ENCODE data around the gene ST6GAL1.

Gene ST6GAL1

DNA sequence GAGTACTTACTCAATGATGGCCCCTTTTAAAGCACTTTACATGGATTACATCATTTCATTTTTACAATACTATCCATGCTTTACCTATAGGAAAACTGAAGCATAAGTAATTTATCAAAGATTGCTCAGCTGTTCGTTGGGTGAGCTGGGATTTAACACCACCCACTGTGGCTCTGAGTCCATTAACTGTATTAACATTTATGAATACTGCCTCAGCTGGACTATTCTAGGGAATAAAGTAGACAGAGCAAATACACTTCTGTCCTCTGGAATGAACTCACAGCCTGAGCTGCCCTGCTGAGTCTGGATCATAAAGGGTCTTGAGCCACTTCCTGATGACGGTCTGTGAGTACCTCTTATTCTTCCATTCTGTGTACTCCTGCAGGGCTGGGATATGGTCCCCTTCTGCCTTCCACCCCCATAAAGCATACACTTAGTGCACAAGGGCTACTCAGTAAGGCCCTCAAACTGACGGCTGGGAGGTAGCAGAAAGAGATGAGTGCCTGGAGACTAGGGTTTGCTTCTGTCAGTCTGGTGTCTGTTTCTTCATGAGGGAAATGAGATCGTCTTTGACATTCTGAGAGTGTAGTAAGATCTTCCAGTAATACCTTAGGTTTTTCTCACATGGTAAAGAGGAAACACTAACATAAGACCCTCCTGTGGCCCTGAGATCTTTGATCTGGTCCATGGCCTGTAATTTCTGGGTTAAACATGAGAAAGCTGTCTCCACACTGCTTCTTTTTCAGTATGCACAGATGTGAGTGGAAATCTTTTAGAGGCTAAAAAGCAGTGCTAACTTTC, 12.6 kb upstream of the ST6GAL1 start:
- DNase-seq, result no peak

DNA sequence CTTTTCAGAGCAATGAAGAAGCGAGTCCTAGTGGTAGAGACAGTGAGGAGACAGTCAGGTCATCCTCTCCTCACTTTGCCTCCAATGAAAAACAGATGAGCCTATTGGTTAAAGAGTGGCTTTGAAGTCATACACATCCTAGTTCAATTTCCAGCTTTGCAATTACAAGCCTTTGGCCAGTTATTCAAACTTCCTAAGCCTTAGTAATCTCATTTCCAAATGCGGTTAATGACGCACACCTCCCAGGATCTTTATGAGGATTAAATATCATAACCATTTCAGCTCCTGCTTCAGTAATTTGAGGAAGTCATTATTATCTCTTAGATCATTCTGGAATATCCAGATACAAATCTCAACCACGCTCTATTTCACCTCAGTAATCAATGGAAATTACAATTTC, 10.0 kb upstream of the ST6GAL1 start:
- DNase-seq, result no peak

DNA sequence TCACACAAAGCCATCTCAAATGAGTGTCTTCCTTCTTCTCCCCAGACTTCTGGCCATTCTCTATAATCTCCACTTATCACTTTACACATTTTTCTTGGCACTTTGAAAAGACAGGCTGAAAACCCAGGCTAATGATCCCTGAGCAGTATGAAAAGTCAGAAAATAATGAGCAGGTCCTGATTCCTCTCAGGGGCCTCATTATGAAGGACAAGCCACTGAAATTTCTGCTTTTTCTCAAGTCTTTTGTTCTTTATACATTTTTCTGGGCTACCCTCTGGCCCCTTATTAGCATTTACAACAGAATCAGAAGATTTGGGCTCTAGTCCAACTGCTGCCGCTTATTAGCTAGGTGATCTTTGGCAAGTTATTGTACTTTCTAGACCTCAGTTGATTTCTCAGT, 9.5 kb upstream of the ST6GAL1 start:
- DNase-seq, result no peak

DNA sequence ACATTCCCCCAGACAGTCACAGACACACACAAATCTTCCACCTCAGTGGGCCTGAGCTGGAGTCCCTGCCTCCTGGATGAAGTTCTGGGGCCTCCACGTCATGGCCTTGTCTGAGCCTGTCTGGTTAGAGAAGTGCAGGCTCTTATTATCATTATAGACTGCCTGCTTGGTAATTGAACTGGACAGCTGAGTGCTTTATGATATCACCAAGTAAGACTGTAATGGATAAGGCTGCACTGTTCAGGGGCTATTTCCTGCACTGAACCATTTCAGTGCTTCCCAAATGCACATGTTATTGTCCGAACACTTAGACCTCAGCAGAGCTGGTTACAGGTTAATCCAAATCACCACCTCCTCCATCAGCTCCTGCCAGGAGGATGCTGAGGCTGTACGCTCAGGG, 8.7 kb upstream of the ST6GAL1 start:
- DNase-seq, result no peak

DNA sequence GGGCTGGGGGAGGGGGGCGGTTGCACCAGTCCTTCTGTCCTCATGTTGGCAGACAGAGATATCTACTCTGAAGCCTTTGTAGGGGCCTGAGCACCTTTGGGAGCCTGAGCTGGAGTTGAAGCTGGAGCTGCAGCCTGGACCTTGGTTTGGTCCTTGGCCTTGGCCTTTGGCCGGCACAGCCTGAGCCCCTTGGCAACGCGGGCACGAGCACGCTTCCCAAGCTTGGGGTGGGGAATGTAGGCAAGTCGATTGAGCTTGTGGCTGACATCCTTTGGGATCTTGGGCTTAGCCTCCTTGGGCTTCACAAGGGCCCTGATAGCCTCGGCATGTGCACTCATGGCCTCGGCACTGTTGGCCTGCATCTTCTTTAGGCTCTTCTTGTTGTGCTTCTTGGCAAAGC, 8.1 kb upstream of the ST6GAL1 start:
- DNase-seq, result no peak

DNA sequence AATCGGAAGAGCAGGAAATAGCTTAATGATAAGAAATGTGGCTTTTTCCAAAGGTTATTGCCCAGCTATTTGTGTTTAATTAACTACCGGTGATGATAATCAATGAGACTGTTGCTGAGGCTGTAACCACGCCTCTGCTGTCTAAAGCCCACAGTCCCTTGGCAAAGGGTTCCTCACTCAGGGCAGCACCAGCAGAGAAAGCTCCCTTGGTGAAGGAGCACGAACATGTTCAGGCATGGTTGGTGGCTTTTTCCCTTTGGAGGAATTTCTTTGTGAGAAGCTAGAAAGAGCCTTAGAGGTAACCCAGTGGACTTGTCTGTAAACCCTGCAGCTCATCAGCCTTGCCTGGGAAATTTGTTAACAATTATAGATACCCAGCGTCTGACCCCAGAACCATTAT, 7.5 kb upstream of the ST6GAL1 start:
- no peak for DNase-seq

DNA sequence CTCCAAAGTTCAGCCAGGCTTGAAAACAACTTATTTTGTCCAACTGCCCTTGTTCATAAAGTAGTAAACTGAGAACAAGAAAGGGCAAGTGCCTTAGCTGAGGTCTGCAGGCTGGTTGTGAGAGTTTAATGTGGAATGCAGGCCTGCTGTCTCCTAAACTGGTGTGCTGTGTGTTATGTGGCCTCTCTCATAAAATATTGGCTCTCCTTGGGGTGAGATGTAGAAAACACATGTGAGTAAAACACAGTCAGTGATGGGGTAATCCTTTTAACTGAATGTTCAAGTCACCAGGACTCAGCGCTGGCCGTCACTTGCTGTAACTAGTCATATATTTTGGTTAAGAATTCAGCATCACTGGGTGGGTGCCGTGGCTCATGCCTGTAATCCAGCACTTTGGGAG, 7.1 kb upstream of the ST6GAL1 start:
- no peak for DNase-seq

DNA sequence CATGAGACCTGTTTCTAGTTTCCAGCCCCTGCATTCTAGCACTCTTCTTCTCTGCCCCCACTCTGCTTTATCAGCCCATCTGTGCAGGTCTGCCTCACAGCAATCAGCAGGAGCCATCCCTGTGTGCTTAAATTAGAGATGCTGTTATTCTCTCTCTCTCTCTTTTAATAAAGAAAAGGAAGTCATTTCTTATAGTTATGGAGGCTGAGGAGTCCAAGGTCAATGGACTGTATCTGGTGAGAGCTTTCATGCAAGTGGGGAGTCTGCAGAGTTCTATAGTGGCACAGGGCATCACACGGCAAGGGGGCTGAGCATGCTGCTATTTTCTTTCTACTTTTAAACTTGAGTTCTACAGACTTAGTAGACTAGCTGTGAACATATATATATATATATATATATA, 4.5 kb upstream of the ST6GAL1 start:
- DNase-seq, result no peak

DNA sequence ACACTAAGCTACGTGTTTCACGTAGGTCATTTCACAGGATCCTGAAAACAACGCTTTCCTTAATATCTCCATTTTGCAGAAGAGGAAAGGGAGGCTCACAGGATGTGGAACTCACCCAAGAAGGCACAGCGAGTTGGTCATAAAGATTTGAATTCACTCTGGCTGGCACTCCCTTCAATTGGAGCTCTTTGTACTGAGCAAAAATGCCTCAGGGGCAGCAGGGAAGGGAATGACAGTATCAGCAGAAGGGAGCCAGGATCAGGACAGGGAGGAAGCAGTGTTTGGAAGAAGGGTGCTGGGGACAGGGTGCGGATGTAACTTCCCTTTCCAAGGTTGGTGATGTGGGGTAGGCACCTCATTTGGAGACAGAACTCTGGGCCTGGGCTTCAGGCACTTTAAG, 1.1 kb upstream of the ST6GAL1 start:
- no peak for DNase-seq

DNA sequence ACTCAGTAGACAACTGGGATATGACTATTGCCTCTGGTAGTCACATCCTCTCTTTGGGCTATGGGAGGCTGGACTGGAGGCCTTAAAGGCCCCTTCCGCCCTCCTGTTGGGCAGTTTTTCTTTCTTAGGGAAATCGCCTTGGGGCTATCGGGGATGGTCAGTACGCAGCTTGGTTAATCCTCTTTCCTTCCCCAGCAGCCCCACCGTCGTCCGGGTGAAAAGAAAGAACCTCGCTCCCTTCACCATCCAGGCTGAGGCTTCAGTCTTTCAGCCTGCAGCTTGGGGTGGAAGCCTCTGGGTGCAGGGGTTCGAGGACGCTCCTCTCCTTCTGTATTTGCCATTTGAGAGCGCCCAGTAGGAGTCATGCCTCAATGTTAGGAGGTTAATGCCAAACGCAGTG, 641 bp upstream of the ST6GAL1 start:
- DNase-seq, result no peak

DNA sequence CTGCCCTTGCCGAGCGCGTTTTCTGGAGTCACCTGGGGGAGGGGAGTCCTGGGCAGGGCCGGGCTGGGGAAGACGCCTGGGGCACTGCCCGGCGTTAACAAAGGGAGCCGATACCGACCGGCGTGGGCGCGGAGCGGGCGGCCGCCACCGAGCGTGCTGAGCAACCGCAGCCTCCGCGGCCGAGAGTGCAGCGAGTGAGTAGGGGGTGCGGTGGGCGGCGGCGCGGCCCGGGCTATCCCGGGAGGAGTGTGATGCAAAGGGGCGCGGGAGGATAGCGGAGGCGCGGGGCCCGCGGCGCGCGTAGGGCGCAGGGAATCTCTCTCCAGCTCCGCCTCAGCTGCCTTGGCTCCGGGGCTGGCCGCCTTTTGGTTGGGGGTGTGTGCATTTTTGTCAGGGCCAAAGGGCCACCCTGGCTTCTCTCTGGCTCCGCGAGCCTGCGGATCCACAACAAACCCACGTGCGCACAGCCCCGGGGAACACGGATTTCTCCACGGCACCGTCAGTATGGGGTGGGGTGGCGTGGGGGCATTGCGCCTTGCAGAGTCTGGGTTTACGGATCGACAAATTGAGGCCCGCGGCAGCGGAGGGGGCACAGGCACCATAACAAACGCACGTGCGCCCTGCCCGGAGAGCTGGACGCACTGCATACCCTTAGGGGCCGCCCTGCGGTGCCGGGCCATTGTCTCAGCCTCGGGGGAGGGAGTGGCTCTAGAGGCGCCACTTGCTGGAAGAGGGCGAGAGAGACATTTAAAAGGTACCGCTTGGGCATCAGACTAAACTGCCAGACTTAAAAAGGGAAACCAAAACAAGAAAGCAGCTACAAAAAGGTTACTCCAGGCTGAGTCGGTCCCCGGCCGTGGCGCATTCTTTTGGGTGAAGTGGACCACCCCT, 560 bp downstream of the ST6GAL1 start:
- DNase-seq, result peak; percentile 62

DNA sequence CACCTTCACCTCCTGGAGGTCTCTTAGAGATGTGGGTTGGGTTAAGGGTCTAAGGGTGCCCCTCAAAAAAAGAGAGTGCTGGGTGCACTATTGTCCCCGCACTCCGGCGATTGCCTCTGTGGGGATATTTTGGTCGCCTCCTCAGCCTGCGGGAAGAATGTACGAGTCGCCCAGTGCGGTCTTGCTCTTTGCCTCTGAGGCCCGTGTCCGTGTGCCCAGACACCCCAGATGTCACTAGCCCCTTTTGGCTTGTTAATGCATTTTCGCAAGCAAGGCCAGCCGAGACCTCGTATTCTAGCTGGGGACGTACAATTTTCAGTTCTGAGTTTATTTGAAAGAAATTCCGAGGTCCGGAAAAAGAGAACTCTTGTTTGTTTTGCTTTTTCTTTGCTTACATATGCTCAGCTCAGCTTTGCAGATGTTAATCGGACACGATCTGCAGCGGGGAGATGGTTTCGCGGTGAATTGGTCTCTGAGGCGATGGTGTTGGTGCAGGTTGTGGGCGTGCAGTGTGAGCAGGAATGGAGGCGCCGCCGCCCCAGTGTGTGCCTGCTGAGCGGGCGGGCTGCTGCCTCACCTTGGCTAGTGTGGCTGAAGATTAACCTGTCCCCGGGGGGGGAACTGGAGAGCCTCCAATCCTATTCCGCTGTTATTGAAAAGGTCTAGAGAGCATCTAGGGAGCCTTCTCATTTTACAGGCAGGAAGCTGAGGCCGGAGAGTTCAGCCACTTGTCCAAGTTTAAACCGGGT, 1.4 kb downstream of the ST6GAL1 start:
- DNase-seq, result peak; percentile 73

DNA sequence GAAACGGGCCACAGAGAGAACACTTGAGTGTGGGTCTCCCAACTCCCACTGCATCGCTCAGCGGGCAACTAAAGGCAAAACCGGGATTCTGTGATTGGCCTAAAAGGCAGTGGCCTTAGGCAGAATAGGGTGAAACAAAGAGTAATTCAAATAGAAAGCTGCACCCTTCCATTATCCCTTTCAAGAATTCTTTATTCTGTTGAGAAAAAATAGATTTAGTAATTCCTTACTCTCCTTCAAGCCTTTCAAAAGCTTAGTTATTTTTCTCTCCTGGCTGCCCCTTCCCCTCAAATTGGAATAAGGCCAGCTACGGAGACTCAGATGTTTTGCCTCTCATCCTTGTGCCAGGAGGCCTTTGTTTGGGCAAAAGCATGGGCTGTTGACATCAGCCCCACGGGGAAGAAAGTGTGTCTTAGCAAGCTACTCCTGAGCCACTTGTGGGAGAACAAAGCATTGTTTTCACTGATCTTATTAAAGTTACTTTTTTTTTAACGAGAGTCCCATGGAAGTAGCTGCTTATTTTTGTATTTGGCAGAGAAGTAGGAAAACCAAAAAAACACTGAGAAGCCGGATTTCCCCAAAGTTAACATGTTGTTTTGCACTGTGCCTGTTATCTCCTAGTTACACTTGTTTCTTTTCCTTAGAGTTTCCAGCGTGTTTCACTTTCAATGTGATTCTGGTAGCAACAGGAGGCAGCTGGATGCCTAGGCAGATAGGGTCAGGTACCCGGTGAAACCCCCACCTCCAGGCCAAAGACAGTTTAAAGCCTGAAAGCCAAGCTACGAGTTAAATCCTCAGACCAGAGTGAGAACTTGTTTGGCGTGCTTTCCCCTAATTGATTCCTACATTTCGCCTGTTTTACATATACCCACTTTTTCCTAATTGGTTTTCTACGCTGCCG, 2.2 kb downstream of the ST6GAL1 start:
- no peak for DNase-seq

DNA sequence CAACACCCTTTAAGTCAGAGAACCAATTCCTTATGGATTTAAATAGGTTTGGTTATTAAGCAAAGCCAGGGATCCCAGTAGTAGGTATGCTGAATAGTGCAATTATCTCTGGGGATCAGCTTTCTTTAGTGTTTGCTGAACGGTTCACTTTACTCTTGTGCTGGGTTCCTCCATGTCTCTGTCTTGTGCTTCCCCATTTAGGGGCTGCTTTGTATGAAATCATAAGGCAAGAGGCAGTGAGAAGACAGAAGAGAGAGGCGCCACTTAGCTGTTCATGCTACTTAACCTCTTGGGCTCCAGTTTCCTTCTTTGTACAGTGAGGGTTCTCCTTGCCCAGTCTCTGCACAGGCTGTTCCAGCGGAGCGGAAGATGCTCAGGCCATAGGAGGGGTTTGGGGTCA, 3.5 kb downstream of the ST6GAL1 start:
- DNase-seq, result no peak

DNA sequence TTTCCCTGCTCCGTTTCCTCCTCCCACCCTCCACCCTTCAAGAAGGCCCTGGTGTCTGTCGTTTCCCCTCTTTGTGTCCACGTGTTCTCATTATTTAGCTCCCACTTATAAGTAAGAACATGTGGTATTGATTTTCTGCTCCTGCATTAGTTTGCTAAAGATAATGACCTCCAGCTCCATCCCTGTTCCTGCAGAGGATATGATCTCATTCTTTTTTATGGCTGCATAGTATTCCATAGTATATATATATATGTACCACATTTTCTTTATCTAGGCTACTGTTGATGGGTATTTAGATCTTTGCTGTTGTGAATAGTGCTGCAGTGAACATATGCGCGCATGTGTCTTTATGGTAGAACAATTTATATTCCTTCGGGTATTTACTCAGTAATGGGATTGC, 4.8 kb downstream of the ST6GAL1 start:
- DNase-seq, result no peak

DNA sequence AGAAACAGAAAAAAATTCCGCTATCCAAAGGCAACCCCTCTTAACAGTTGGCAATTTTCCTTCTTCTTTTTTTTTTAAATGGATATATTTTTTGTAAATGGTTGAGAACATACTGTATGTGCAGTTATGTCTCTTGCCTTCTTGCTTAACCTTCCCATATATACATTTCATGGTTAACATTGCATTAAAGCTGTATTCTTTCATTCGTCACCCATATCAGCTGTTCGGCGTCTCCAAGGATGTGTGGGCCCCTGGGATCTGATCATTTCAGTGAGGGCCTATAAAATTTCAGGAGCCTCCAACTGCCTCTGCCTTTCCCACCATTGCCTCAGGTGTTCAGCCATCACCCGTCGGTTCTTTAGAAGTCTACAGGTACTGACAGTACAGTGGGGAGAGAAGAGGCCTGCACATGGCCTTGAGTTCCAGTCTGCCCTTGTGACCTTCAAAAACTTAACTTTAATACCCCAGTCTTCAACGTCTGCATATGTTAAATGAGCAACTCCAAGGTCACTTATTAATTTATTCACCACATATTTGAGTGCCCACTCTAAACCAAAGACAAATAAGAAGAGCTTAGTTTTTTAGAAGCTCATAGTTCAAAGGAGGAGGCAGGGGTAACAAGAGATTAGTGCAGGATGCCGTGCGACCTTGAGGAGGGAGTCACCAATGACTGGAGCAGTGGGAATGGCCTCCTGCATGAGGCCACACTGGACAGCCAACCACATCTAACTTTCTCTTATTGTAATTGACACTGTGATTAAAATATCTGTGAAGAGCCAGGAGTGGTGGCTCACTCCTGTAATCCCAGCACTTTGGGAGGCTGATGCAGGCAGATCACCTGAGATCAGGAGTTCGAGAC, 6.9 kb downstream of the ST6GAL1 start:
- no peak for DNase-seq

DNA sequence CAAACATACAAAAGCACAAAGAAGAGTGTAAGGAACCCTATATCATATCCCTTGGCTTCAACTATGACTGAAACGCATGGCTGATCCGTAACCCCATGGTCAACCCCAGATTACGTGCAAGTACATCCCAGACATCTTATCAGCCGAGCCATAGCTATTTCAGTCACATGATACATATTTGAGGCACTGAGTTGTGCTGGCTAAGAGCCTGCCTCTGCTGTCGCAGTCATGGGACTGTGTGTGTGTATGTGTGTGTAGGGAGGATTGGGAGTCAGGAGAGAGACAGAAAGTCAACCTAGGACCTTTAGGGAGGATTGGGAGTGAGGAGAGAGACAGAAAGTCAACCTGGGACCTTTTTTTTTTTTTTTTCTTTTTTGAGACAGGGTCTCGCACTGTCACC, 8.4 kb downstream of the ST6GAL1 start:
- DNase-seq, result no peak

DNA sequence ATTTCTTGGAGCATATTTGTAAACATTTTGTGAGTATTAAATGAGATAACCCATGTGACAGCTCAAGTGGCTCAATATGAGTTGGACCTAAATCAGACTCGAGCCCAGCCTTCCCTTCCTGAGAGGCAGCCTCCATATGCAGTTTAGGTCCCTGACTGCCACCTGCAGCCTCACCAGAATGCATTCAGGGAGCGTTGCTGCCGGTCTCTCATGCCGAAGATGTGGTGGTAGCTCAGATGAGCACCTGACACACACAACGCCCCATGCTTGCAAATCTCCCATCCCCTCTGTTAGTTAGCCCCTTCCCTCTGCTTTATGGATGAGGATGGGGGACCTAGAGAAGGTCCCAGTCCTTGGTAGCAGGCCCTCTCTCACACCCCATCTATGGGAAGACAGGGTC, 9.2 kb downstream of the ST6GAL1 start:
- DNase-seq, result no peak

DNA sequence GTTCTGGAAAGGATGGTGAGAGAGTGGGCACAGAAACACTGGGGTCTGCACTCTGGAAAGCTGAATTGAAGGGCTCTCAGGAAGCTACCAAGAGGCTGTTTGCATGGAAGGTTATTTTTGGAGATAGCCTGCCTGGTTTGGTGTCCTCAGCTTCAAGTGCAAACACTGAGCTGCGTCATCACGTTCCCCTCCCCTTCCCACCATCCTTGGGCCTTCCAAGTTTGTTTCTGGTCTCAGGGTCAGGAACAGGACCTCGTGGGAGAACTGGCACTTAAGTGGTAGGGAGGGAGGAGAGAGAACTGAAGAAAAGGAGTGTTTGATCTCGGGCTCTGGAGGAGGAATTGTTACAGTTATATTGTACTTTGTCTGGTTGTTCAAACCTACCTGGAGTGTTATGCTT, 10.6 kb downstream of the ST6GAL1 start:
- DNase-seq, result no peak

DNA sequence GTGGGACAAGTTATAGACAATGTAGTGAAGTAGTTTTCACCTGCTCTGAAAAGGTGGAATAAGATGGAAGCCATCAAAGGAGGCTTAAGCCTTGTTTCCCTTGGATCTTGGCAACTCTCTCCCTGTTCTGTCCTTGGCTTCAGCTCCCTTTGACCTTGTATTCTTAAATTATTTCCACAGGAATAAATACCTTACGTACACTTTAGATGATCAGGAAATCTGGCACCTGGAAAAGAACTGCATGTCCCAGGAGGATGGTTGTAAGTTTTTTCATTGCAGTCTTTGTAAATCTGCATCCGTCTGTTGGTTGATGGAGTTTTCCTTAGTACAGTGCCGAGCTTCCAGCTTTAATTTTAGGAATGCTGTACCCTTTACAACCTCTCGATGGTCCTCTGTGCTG, 11.8 kb downstream of the ST6GAL1 start:
- no peak for DNase-seq

DNA sequence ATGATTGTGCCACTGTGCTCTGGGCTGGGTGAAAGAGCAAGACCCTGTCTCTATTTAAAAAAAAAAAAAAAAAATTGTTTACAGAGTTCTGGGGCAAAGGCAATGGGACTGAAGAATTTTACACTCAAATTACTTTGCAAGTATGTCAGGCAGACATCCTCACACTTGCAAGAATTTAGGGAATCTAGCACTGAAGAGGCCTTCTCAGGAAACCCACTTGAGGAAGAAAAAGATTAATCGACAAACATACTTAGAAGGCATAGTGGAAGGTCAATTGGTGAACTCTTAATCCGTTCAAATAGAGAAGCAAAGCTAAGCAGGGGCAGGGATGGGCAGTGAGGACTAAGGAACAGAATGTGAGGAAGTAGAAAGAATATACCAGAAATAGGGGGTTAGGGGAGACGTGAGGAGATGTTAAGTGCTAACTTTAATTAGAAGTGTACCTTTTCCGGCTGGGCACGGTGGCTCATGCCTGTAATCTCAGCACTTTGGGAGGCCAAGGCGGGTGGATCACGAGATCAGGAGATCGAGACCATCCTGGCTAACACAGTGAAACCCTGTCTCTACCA, 15.0 kb downstream of the ST6GAL1 start:
- DNase-seq, result no peak

Data from stimulated activated CD4-positive, alpha-beta T cell treated with anti-CD3 and anti-CD28 coated beads, Interleukin-4, amount 100 ng/mL, for 1 hour (primary cell).